HEK293T (cell line): ENCODE data around the gene MRPS10.
"Not testable (repeated sequence)": the region's sequence is repeated elsewhere in the genome, so short reads cannot be mapped to it uniquely, and the experiment has no call there.

Experiments
- CTCF ChIA-PET: fragments of 350-600 bp; formaldehyde crosslinking; extraction: SDS; loops from one replicate; lab custom pipeline; 2021; ENCODE audit warnings: antibody characterized with exemption, inconsistent platforms; lab: Yijun Ruan, JAX
- POLR2A ChIA-PET: fragments of 350-600 bp; formaldehyde crosslinking; extraction: SDS; loops from one replicate; lab custom pipeline; 2020; ENCODE audit warnings: antibody characterized with exemption, inconsistent platforms; lab: Yijun Ruan, JAX
- DNase-seq: peaks from one replicate; pipeline ENCODE4 v3.0.0; 2012; ENCODE audit warnings: mixed read lengths; ENCODE audit errors: extremely low spot score
- ARNT ChIP-seq: fragments of 450-650 bp; IDR thresholded peaks from 2 replicates; pipeline ENCODE4 v1.6.1; 2017; ENCODE audit warnings: mild to moderate bottlenecking
- BHLHE40 ChIP-seq: fragments of 450-650 bp; IDR thresholded peaks from 2 replicates; pipeline ENCODE4 v1.6.1; 2016; ENCODE audit warnings: mild to moderate bottlenecking, moderate library complexity, borderline replicate concordance
- CTBP1 ChIP-seq: fragments of 450-650 bp; IDR thresholded peaks from 2 replicates; pipeline ENCODE4 v1.6.1; 2016; ENCODE audit warnings: borderline replicate concordance
- ELF4 ChIP-seq: fragments of 450-650 bp; IDR thresholded peaks from 2 replicates; pipeline ENCODE4 v1.6.1; 2017; ENCODE audit warnings: antibody characterized with exemption
- FOXA1 ChIP-seq: fragments of 450-650 bp; IDR thresholded peaks from 2 replicates; pipeline ENCODE4 v1.6.1; 2016; ENCODE audit warnings: mild to moderate bottlenecking
- FOXK2 ChIP-seq: fragments of 450-650 bp; IDR thresholded peaks from 2 replicates; pipeline ENCODE4 v1.6.1; 2016; ENCODE audit warnings: mild to moderate bottlenecking
- FOXM1 ChIP-seq: fragments of 450-650 bp; IDR thresholded peaks from 2 replicates; pipeline ENCODE4 v1.6.1; 2017; ENCODE audit warnings: mild to moderate bottlenecking, borderline replicate concordance
- HDGF ChIP-seq: fragments of 450-650 bp; IDR thresholded peaks from 2 replicates; pipeline ENCODE4 v1.6.1; 2017; ENCODE audit warnings: antibody characterized with exemption, borderline replicate concordance
- L3MBTL2 ChIP-seq: fragments of 450-650 bp; conservative IDR thresholded peaks from 2 replicates; pipeline ENCODE4 v1.6.1; 2016; ENCODE audit warnings: mild to moderate bottlenecking
- LEF1 ChIP-seq: fragments of 450-650 bp; IDR thresholded peaks from 2 replicates; pipeline ENCODE4 v1.6.1; 2017; ENCODE audit warnings: mild to moderate bottlenecking, borderline replicate concordance
- NFRKB ChIP-seq: fragments of 450-650 bp; IDR thresholded peaks from 2 replicates; pipeline ENCODE4 v1.6.1; 2016; ENCODE audit warnings: mild to moderate bottlenecking, moderate library complexity
- SP1 ChIP-seq: fragments of 450-650 bp; IDR thresholded peaks from 2 replicates; pipeline ENCODE4 v1.6.1; 2017
- SUZ12 ChIP-seq: fragments of 450-650 bp; IDR thresholded peaks from 2 replicates; pipeline ENCODE4 v1.6.1; 2016; ENCODE audit warnings: mild to moderate bottlenecking
- TARDBP ChIP-seq: fragments of 450-650 bp; IDR thresholded peaks from 2 replicates; pipeline ENCODE4 v1.6.1; 2016
- ZNF384 ChIP-seq: fragments of 450-650 bp; IDR thresholded peaks from 2 replicates; pipeline ENCODE4 v1.6.1; 2016
- TF ChIP-seq, protein P1 (sequence below): fragments of 450-650 bp; IDR thresholded peaks from 2 replicates; pipeline ENCODE4 v1.6.1; 2016

The MRPS10 gene

GRCh38 chr6:42195415-42195814, 22.2 kb downstream of the MRPS10 start:
- DNase-seq, result no peak
- POLR2A ChIA-PET, result no interaction called here
- CTCF ChIA-PET, result interaction anchor here (0.6 kb wide), 2 partner anchors 19 to 107 kb away, joined by 3 to 7 read pairs; no protein-coding TSS in a partner anchor
- TF ChIP-seq HDGF, result no peak
- TF ChIP-seq LEF1, result no peak
- no peak for TF ChIP-seq NFRKB
- no peak for TF ChIP-seq ARNT
- no peak for TF ChIP-seq FOXM1
- no peak for TF ChIP-seq BHLHE40
- TF ChIP-seq SP1, result no peak
- no peak for TF ChIP-seq SUZ12
- TF ChIP-seq TARDBP, result no peak

DNA sequence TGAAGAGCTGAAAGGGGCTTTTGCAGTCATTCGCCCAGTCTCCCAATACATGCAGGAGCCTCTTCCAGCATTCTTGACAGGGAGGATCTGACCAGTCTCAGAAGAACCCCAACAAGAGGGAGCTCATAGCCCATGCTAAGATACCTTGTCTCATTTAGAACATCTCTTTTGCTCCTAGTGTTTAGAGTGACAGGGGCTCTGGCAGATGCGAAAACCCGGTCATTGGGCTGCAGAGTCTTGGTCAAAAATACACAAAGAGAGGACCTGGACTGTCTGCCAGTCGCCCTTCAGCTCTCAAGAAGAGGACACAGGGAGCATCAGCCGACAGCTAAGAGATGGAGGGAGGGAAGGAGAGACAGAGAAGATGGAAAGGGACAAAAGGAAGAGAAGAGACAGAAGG, 23.6 kb downstream of the MRPS10 start:
- POLR2A ChIA-PET, result interaction anchor here (1.0 kb wide), 1 partner anchor 23 kb away, joined by 4 read pairs; no protein-coding TSS in a partner anchor
- TF ChIP-seq BHLHE40 (no peak), FOXA1 (no peak), SP1 (no peak), ELF4 (no peak), FOXK2 (no peak), TARDBP (no peak), ARNT (no peak), ZNF384 (no peak), FOXM1 (no peak), CTBP1 (no peak), L3MBTL2 (no peak), SUZ12 (no peak), LEF1 (no peak), NFRKB (no peak), HDGF (no peak)
- TF ChIP-seq, protein P1, sequence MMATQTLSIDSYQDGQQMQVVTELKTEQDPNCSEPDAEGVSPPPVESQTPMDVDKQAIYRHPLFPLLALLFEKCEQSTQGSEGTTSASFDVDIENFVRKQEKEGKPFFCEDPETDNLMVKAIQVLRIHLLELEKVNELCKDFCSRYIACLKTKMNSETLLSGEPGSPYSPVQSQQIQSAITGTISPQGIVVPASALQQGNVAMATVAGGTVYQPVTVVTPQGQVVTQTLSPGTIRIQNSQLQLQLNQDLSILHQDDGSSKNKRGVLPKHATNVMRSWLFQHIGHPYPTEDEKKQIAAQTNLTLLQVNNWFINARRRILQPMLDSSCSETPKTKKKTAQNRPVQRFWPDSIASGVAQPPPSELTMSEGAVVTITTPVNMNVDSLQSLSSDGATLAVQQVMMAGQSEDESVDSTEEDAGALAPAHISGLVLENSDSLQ, result no peak
- DNase-seq, result no peak
- CTCF ChIA-PET, result interaction anchor here (1.3 to 1.4 kb wide), 2 partner anchors 20 to 354 kb away, joined by 3 to 4 read pairs; no protein-coding TSS in a partner anchor

- DNase-seq, result no peak
- POLR2A ChIA-PET, result interaction anchor here (1.0 kb wide), 1 partner anchor 23 kb away, joined by 4 read pairs; no protein-coding TSS in a partner anchor
Measured at GRCh38 chr6:42193491-42193894, 24.2 kb downstream of the MRPS10 start.

GRCh38 chr6:42192385-42192784, 25.3 kb downstream of the MRPS10 start:
- CTCF ChIA-PET, result interaction anchor here (0.5 to 0.9 kb wide), 2 partner anchors 10 to 16 kb away, joined by 3 read pairs; no protein-coding TSS in a partner anchor
- DNase-seq, POLR2A ChIA-PET: not testable (repeated sequence)

More at GRCh38 chr6:42193491-42193894, 24.2 kb downstream of the MRPS10 start:
- CTCF ChIA-PET, result interaction anchor here (1.3 kb wide), 1 partner anchor 21 kb away, joined by 3 read pairs; no protein-coding TSS in a partner anchor
- TF ChIP-seq L3MBTL2, result no peak
- TF ChIP-seq HDGF, result no peak
- no peak for TF ChIP-seq FOXK2
- TF ChIP-seq CTBP1, result no peak

DNA sequence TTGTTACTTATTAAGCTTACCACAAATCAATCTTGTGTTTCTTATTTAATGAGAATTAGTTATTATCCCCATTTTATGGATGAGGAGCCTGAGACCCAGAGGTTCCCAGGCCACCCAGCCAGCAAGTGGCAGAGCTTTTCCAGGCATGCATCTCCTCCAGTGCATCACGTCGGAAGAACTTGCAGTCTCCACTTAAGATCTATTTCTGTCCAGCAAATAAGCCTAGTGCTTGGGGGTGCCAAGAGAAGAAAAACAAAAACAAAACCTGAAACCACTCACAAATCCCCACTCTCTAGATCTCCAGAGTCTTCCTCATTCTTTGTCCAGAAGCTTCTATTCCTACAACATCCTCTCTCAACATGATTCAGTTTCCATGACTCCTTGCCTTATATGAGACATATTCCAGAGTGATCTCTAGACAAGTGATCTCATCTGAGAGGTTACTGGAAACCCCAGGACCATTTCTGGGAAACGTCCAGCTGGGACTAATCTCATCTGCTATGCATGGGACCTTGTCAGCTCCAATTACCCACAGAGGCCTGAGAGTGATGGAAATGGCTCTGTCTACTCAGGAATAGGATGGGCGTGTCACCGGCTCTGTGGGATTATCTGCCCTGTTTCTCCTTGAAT, 27.0 kb downstream of the MRPS10 start:
- DNase-seq, result no peak
- TF ChIP-seq ARNT (no peak), FOXA1 (no peak), CTBP1 (no peak), SP1 (no peak), ELF4 (no peak), HDGF (no peak), TARDBP (no peak), FOXK2 (no peak), SUZ12 (no peak), BHLHE40 (no peak), FOXM1 (no peak), NFRKB (no peak), L3MBTL2 (no peak), LEF1 (no peak), ZNF384 (no peak)
- TF ChIP-seq, protein P1, result no peak
- ChIA-PET POLR2A (no interaction called here), CTCF (no interaction called here)

DNA sequence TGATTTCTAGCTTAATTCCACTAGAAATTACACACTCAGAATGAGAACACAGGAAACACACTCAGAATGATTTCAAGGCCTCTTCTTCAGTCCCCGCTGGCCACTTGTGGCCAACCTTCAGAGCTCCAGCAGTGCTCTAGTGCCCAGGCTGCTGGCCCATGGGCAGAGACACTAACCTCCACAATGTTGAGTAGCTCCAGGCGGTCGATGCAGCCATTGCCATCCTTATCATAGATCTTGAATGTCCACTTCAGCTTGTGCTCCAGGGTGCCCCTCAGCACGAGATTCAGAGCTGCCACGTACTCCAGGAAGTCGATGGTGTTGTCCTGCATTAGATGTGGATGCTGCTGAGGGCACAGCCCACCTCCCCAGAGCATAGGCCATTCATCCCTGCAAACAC, 29.3 kb downstream of the MRPS10 start:
- no peak for DNase-seq
- ChIA-PET CTCF (no interaction called here), POLR2A (no interaction called here)
- TF ChIP-seq NFRKB, result no peak
- TF ChIP-seq ZNF384, result no peak
- no peak for TF ChIP-seq BHLHE40
- no peak for TF ChIP-seq SP1
- TF ChIP-seq, protein P1, result no peak
- TF ChIP-seq ELF4, result no peak
- TF ChIP-seq L3MBTL2, result no peak
- TF ChIP-seq SUZ12, result no peak
- no peak for TF ChIP-seq FOXA1
